Retinal pigment epithelial cell (primary cell): ENCODE results near the gene CNTN4.

Experiments used
- DNase-seq: peaks from one replicate; pipeline ENCODE4 v3.0.0-alpha.2; 2010; ENCODE audit warnings: low read depth
- H3K4me3 ChIP-seq: 2 replicates; pipeline ENCODE4 v1.5.1; 2011; ENCODE audit warnings: mild to moderate bottlenecking, low read length, control low read depth, moderate library complexity
- TF ChIP-seq, protein P1 (sequence below): conservative IDR thresholded peaks from 2 replicates; pipeline ENCODE4 v1.5.1; 2011; ENCODE audit warnings: low read depth, low read length, control low read depth, inconsistent platforms

The CNTN4 gene

GRCh38 chr3:2212206-2212605 lies 113.5 kb downstream of the CNTN4 start:
- TF ChIP-seq, protein P1, sequence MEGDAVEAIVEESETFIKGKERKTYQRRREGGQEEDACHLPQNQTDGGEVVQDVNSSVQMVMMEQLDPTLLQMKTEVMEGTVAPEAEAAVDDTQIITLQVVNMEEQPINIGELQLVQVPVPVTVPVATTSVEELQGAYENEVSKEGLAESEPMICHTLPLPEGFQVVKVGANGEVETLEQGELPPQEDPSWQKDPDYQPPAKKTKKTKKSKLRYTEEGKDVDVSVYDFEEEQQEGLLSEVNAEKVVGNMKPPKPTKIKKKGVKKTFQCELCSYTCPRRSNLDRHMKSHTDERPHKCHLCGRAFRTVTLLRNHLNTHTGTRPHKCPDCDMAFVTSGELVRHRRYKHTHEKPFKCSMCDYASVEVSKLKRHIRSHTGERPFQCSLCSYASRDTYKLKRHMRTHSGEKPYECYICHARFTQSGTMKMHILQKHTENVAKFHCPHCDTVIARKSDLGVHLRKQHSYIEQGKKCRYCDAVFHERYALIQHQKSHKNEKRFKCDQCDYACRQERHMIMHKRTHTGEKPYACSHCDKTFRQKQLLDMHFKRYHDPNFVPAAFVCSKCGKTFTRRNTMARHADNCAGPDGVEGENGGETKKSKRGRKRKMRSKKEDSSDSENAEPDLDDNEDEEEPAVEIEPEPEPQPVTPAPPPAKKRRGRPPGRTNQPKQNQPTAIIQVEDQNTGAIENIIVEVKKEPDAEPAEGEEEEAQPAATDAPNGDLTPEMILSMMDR, result no peak
- no peak for DNase-seq

GRCh38 chr3:2218375-2218774 lies 119.7 kb downstream of the CNTN4 start:
- DNase-seq, result no peak
- TF ChIP-seq, protein P1, result no peak
- H3K4me3 ChIP-seq, result no peak overlapping the region

More at GRCh38 chr3:2212206-2212605, 113.5 kb downstream of the CNTN4 start:
- H3K4me3 ChIP-seq, result no peak overlapping the region

DNA sequence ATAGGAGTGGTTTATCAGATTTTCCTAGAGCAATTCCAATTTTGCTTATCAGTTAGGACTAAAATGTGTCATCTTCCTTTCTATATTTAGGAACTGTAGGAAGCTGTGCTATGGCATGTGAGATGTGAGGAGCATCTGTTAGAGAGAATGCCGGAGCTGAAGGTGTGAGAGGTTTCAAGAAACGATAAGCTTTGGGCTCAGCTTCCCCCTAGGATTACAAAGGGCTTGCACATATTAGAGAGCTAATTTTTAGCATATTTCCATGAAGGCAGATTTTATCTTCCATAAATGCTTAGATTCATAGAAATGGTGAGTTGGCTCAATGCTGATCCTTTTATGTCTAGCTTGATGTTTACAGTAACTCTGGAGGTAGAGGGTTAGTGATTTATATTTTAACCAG lies 120.2 kb downstream of the CNTN4 start:
- TF ChIP-seq, protein P1, result no peak
- DNase-seq, result no peak
- H3K4me3 ChIP-seq, result no peak overlapping the region

DNA sequence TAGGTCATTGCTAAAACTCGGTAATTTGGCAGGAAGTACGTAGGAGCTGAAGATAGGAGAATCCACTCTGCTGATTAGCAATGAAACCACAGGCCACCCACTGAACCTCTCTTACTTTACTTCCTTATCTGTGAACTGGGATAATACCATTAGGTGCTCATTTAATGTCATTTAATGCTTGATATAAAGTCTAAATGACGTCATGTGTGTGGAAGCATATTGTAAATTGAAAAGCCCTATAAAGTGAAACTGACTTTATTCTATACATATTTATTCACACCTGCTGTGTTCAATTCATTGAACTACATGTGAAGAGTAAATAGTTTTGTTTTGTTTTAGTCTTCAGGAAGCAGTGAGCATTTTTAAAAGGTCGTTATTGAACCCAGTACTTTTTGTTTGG lies 137.5 kb downstream of the CNTN4 start:
- DNase-seq, result no peak
- H3K4me3 ChIP-seq, result no peak overlapping the region
- TF ChIP-seq, protein P1, result no peak

DNA sequence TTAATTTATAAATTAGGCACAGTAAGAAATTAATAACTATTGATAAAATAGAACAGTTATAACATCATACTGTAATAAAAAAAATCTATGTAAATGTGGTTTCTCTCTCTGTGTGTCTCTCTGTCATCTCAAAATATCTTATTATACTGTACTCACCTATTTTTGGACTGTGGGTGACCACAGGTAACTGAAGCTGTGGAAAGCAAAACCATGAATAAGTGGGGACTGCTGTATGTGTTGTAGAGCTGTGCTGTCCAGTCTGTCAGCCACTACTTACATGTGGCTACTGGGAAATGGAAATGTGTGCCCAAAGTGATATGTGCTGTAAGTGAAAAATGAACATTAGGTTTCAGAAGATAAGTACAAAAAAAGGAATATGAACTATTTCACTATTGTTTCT lies 145.5 kb downstream of the CNTN4 start:
- no peak for DNase-seq
- TF ChIP-seq, protein P1, result no peak
- H3K4me3 ChIP-seq, result no peak overlapping the region

GRCh38 chr3:2246873-2247648 lies 148.4 kb downstream of the CNTN4 start:
- TF ChIP-seq, protein P1, result no peak
- no peak overlapping the region for H3K4me3 ChIP-seq
- no peak for DNase-seq

GRCh38 chr3:2247831-2248230 lies 149.2 kb downstream of the CNTN4 start:
- no peak overlapping the region for H3K4me3 ChIP-seq
- DNase-seq, result no peak
- TF ChIP-seq, protein P1, result no peak
